ENCODE measurements around the gene NOTCH2NLA.
"Not testable (repeated sequence)": the region's sequence is repeated elsewhere in the genome, so short reads cannot be mapped to it uniquely, and the experiment has no call there.

Gene NOTCH2NLA

DNA sequence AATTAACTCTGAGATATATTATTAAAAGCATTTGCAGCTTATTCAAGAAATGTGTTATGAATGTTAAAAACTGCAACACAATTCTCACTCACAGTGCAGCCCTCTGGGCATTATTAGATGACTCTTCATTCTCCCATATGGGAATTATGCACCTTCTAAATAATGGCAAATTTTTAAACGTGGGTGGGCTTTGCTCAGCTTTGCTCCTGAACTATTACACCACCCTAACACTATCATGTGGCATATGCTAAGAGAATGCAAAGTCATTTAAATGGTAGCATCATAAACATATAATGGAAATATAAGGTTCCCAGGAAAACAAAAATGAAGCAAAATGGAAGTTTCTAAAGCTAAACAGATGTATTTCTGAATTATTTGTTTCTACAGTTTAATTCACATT, 61.5 kb downstream of the NOTCH2NLA start:
- DNase-seq (ENCODE audit: low read depth), result not testable (repeated sequence)

DNA sequence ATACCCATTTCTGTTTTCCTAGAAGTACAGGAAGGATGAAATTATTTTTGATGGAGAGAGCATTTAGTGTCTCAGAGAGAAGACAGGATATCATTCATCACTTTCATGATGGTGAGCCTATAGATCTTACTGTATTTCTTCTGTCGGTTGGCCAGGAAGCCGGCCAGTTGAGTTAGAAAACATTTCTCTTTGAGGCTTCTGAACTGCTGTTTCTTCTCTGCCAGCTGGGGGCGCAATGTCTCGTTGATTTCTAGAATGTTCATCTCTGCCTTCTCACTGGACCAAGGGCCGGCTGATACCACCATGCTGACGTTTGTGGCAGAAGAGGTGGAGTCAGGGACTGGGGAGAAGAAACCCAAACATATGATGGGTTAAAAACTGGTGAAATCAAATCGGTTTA, 84.4 kb downstream of the NOTCH2NLA start, which contains the start of gene NBPF10:
TSS of gene NBPF10 (minus strand) at position 340 of the 400 bp plus-strand sequence. CDS start at position 305, 35 bp downstream.
- DNase-seq (ENCODE audit: low read depth), result not testable (repeated sequence)
